GM12865 (cell line): ENCODE measurements around the gene CSNK2A3.

ENCODE experiments used
- DNase-seq: peaks from one replicate; pipeline ENCODE4 v3.0.0; 2010; ENCODE audit warnings: low read depth
- H3K4me3 ChIP-seq: 2 replicates; pipeline ENCODE4 v1.5.1; 2011; ENCODE audit warnings: mild to moderate bottlenecking, low read depth, low read length, control low read depth
- TF ChIP-seq, protein P1 (sequence below): IDR thresholded peaks from 2 replicates; pipeline ENCODE4 v1.5.1; 2011; ENCODE audit warnings: low read length, control low read depth, low read depth, inconsistent platforms; ENCODE audit not compliant: insufficient read depth; ENCODE audit errors: missing control alignments

Gene CSNK2A3

GRCh38 chr11:11395126-11395525, 42.1 kb upstream of the CSNK2A3 start:
- TF ChIP-seq, protein P1, sequence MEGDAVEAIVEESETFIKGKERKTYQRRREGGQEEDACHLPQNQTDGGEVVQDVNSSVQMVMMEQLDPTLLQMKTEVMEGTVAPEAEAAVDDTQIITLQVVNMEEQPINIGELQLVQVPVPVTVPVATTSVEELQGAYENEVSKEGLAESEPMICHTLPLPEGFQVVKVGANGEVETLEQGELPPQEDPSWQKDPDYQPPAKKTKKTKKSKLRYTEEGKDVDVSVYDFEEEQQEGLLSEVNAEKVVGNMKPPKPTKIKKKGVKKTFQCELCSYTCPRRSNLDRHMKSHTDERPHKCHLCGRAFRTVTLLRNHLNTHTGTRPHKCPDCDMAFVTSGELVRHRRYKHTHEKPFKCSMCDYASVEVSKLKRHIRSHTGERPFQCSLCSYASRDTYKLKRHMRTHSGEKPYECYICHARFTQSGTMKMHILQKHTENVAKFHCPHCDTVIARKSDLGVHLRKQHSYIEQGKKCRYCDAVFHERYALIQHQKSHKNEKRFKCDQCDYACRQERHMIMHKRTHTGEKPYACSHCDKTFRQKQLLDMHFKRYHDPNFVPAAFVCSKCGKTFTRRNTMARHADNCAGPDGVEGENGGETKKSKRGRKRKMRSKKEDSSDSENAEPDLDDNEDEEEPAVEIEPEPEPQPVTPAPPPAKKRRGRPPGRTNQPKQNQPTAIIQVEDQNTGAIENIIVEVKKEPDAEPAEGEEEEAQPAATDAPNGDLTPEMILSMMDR, result no peak
- no peak for DNase-seq
- no peak overlapping the region for H3K4me3 ChIP-seq

DNA sequence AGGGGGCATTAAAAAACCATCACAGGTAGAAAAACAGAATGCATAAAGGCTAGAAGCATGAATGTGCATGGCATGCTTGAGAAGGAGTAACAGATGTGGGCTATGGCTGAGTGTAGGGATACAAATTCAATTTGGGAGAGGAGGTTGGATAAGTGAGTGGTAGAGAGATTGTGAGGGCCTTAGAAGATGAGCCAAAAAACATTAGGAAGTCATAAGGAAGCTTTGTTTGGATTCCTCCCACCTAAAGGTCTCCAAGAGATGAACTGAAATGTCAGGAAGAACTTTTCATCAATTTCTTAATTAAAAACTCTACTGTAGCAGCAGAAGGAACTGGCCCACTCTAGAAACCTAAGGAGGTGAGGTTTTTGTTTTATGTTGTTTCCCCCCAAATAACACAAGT, 41.2 kb upstream of the CSNK2A3 start:
- TF ChIP-seq, protein P1, result no peak
- no peak overlapping the region for H3K4me3 ChIP-seq
- DNase-seq, result no peak

- DNase-seq, result no peak
- H3K4me3 ChIP-seq, result no peak overlapping the region
- TF ChIP-seq, protein P1, result no peak
Observed at GRCh38 chr11:11391796-11392463, 38.9 kb upstream of the CSNK2A3 start.

DNA sequence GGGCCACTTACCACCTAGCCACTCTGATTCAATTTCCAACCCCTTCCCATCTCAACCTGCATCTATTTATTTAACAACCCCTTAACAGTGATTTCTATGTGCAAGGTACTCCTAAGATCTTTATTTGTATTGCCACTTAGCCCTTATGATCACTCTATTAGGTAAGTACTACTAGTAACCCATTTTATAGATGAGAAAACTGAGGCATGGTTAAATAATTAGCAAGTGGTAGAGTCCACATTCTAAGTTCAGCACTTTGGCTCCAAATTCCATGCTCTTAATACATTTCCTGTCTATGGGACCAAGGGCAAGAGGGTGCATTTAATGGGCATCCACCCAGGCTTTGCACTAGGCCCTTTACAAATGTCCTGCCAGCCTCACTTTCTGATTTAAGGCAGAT, 38.1 kb upstream of the CSNK2A3 start:
- H3K4me3 ChIP-seq, result no peak overlapping the region
- no peak for DNase-seq
- TF ChIP-seq, protein P1, result no peak

DNA sequence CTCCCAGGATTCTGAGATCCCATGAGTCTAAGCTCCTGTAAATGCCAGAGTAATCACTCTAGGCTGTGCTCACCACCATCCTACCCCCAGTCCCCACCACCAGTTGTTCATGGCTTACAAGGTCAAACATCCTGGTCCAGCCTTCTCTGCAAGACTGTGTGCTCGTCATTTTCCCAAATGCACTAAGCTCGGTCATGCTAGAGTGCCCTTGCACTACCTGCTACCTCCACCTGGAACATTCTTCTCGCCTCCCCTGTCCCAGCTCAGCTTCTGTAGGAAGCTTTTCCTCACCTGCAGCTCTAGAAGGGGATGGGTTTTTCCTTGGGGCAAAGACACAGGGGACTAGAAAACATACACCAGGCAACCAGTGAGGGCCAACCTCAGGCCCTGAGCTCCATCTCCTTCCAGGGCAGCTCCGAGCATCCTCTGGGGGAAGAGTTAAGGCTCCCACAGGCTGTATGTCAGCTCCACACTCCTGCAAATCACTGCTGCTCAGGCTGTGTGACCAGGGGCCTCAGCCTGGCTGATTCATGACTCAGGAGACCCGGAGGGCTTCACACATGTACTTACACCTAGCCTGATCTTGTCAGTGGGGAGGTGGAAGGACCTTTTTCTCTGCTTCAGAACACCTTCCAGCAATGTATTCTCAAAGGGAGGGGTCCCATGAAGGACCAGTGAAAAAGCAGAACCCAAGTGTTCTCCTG, 37.2 kb upstream of the CSNK2A3 start:
- no peak overlapping the region for H3K4me3 ChIP-seq
- TF ChIP-seq, protein P1, result no peak
- no peak for DNase-seq

GRCh38 chr11:11389238-11389637, 36.2 kb upstream of the CSNK2A3 start:
- DNase-seq, result no peak
- TF ChIP-seq, protein P1, result no peak
- no peak overlapping the region for H3K4me3 ChIP-seq
